ENCODE results near the gene GLT6D1. TPM values are rescaled to one million over a fixed set of nuclear protein-coding genes. Genes with fewer than 3 reads are reported as not detected.
A peak's percentile ranks its signal among the peaks of the same experiment; 100 is the strongest.
"Not testable (repeated sequence)": the region's sequence is repeated elsewhere in the genome, so short reads cannot be mapped to it uniquely, and the experiment has no call there.

The GLT6D1 gene
- total RNA-seq, 5 donors from 2014 or later (not counting 1 experiment from before 2014, with no cell fraction given), result not detected

DNA sequence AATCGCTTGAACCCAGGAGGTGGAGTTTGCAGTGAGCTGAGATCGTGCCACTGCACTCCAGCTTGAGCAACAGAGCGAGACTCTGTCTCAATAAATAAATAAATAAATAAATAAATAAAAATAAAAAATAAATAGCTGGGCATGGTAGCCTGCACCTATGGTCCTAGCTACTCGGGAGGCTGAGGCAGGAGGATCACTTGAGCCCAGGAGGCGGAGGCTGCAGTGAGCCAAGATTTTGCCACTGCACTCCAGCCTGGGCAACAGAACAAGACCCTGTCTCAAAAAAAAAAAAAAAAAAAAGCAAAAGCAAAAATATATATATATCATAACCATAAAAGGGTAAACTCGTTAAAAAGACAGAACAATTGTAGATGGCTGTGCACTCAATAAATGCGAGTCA, 33.4 kb upstream of the GLT6D1 start:
- CTCF ChIA-PET, result interaction anchor here in 1 of 2 donors (0.7 kb wide), 1 partner anchor 616 kb away, joined by 3 read pairs; no protein-coding TSS in a partner anchor
- not testable (repeated sequence) for H3K36me3 Mint-ChIP-seq

DNA sequence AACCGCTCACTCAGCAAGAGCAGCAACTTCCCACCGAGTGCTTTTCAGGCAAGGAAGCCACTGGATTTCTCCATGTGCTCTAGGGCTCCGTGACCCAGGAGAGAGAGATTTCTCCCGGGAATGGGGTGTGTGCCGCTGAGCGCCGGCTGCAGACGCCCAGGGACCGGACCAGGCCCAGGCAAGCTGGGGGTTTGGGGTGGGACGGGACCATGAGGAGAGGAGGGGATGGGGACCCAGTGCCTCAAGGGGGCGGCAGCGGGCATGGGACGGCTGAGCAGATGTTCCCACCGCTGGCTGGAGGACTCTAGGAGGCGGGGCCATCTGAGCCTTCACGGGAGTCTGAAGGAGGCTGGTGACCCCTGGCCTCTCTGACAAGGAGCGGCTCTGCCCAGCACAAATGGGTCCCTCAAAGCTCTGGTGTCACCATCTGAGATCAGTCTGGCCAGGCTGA, 32.3 kb upstream of the GLT6D1 start:
- DNase-seq, result no peak
- WGBS (ENCODE audit: insufficient coverage), result 63% methylated on average over 14 of the region's 17 CpGs
- H3K36me3 ChIP-seq (ENCODE audit: control insufficient read depth in 2 of 2, extremely low read depth in 1 of 2, insufficient read depth in 1 of 2, low read length in 1 of 2), result no peaks in the 10 kb centered on the region
- no peak overlapping the region for H3K27ac ChIP-seq (ENCODE audit: low read length)
- H3K27me3 Mint-ChIP-seq, result peaks cover 0 to 6% of the 10 kb centered on the region in 2 donors
- H3K9me3 ChIP-seq, result no peaks in the 10 kb centered on the region
- ATAC-seq (replicated peaks in 1 of 4), result no peak
- H3K4me3 ChIP-seq (ENCODE audit: control insufficient read depth in 1 of 2, extremely low read depth in 1 of 2, low read length in 1 of 2), result no peak overlapping the region
- H3K4me1 Mint-ChIP-seq, result no peaks in the 10 kb centered on the region
- H3K27me3 ChIP-seq (replicated peaks in 1 of 2; ENCODE audit: control insufficient read depth in 2 of 2, extremely low read depth in 1 of 2, insufficient read depth in 2 of 2, low read length in 1 of 2), result peaks cover 0 to 19% of the 10 kb centered on the region in 2 experiments
- POLR2A ChIA-PET, result no interaction called here
- no peaks in the 10 kb centered on the region for H3K4me1 ChIP-seq (ENCODE audit: control insufficient read depth in 1 of 2, extremely low read depth in 1 of 2, insufficient read depth in 2 of 2, low read length in 2 of 2)
- CTCF ChIA-PET, result no interaction called here
- no peak overlapping the region for H3K27ac Mint-ChIP-seq
- H3K36me3 Mint-ChIP-seq, result no peaks in the 10 kb centered on the region
- no peaks in the 10 kb centered on the region for H3K9me3 Mint-ChIP-seq
- H3K4me3 Mint-ChIP-seq, result no peak overlapping the region

More for the DNA sequence above, 33.4 kb upstream of the GLT6D1 start:
- H3K36me3 ChIP-seq (ENCODE audit: control insufficient read depth in 2 of 2, extremely low read depth in 1 of 2, insufficient read depth in 1 of 2, low read length in 1 of 2); H3K27ac ChIP-seq (ENCODE audit: low read length); H3K4me1 ChIP-seq (ENCODE audit: control insufficient read depth in 1 of 2, extremely low read depth in 1 of 2, insufficient read depth in 2 of 2, low read length in 2 of 2); H3K27ac Mint-ChIP-seq; H3K4me1 Mint-ChIP-seq; DNase-seq; H3K27me3 Mint-ChIP-seq; H3K4me3 Mint-ChIP-seq; H3K9me3 Mint-ChIP-seq; H3K4me3 ChIP-seq (ENCODE audit: control insufficient read depth in 1 of 2, extremely low read depth in 1 of 2, low read length in 1 of 2); H3K9me3 ChIP-seq; ATAC-seq (replicated peaks in 1 of 4): not testable (repeated sequence)
- WGBS (ENCODE audit: insufficient coverage), result no CpG with 5 or more reads among the region's 7 CpGs
- peaks cover 0 to 15% of the 10 kb centered on the region in 2 experiments for H3K27me3 ChIP-seq (replicated peaks in 1 of 2; ENCODE audit: control insufficient read depth in 2 of 2, extremely low read depth in 1 of 2, insufficient read depth in 2 of 2, low read length in 1 of 2)
- POLR2A ChIA-PET, result interaction anchor here in 1 of 2 donors (0.7 kb wide), 1 partner anchor 105 kb away, joined by 6 read pairs; no protein-coding TSS in a partner anchor

DNA sequence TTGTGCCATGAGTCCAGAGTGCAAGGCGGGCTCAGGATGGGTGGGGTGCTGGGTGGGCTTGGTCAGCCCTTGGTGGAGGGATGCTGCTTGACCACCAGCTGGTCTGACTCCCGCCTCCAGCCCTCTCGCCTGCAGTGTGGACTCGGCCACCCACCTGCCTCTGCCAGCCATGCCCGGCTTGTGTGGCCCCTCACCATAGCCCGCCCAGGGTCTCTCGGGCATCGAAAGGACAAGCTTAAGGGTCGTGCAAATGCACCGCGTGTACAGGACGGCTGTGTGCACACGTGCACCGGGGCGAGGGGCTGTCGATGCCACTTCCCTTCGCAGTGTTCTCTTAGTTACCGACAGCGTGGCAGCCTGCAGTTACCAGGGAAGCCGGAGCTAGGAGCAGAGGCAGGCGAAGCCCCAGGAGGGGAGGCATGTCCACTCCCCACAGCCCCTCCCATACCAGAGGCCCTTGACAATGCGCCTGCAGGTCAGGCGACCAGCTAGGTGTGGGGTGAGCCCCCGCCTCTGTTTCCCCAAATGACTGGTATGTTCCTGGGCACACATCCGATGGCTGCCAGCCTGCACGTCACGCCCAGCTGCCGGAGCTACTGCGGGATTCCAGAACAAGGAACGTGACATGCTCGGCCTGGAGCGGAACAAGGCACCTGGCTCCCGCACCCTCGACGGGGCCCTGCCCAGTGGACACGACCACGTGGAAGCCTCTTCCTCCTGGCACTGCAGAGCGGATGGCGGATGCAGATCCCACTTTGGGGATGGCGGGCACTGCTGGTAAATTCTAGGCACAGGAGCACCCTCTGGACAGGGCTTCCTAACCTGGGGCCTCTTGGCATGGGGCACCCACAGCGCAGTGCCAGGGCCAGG, 31.6 kb upstream of the GLT6D1 start:
- DNase-seq, result peak in 1 of 35 experiments; percentile 1
- Histone ChIP-seq H3K4me3 (ENCODE audit: control insufficient read depth in 1 of 2, extremely low read depth in 1 of 2, low read length in 1 of 2) (no peak overlapping the region), H3K27ac (ENCODE audit: low read length) (no peak overlapping the region), H3K36me3 (ENCODE audit: control insufficient read depth in 2 of 2, extremely low read depth in 1 of 2, insufficient read depth in 1 of 2, low read length in 1 of 2) (no peaks in the 10 kb centered on the region), H3K27me3 (replicated peaks in 1 of 2; ENCODE audit: control insufficient read depth in 2 of 2, extremely low read depth in 1 of 2, insufficient read depth in 2 of 2, low read length in 1 of 2) (peaks cover 0 to 19% of the 10 kb centered on the region in 2 experiments), H3K9me3 (no peaks in the 10 kb centered on the region), H3K4me1 (ENCODE audit: control insufficient read depth in 1 of 2, extremely low read depth in 1 of 2, insufficient read depth in 2 of 2, low read length in 2 of 2) (no peaks in the 10 kb centered on the region)
- Mint-ChIP-seq H3K4me3 (no peak overlapping the region), H3K4me1 (no peaks in the 10 kb centered on the region), H3K36me3 (no peaks in the 10 kb centered on the region), H3K27ac (no peak overlapping the region), H3K9me3 (no peaks in the 10 kb centered on the region), H3K27me3 (peaks cover 0 to 6% of the 10 kb centered on the region in 2 donors)
- ChIA-PET CTCF (no interaction called here), POLR2A (no interaction called here)
- WGBS (ENCODE audit: insufficient coverage), result 88% methylated on average over 39 of the region's 41 CpGs
- no peak for ATAC-seq (replicated peaks in 1 of 4)

DNA sequence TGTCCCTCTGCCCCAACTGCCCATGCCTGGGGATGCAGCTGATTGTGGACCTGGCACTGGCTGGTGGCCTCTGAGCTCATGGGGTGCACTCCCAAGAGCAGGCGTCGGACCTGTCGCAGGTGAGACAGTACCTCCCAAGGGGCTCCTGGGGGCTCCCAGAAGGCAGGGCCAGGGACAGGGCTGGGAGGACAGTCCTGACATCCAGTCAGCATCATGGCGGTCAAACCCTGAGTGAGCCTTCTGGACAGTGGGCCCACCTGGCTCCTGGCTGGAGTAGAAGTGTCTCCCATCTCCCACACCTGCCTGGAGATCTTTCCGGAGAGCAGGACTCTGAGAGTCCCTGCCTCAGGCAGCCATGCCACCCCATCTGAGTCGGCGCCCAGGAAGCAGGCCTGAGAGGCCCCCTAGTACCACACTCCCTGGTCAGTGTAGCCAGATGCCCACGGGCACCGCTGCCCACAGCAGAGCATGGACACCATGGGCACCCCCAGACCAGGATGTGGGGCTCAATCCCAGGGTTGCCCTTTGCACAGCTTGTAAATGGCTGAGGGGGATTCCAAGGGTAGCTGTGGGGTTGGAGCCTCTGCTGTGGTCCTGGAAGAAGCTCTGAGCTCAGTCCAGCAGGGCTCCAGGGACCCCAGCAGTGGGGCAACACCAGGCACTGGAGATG, 30.4 kb upstream of the GLT6D1 start:
- Histone ChIP-seq H3K4me1 (ENCODE audit: control insufficient read depth in 1 of 2, extremely low read depth in 1 of 2, insufficient read depth in 2 of 2, low read length in 2 of 2) (no peaks in the 10 kb centered on the region), H3K9me3 (no peaks in the 10 kb centered on the region), H3K36me3 (ENCODE audit: control insufficient read depth in 2 of 2, extremely low read depth in 1 of 2, insufficient read depth in 1 of 2, low read length in 1 of 2) (no peaks in the 10 kb centered on the region), H3K27me3 (replicated peaks in 1 of 2; ENCODE audit: control insufficient read depth in 2 of 2, extremely low read depth in 1 of 2, insufficient read depth in 2 of 2, low read length in 1 of 2) (peaks cover 0 to 26% of the 10 kb centered on the region in 2 experiments), H3K27ac (ENCODE audit: low read length) (no peak overlapping the region), H3K4me3 (ENCODE audit: control insufficient read depth in 1 of 2, extremely low read depth in 1 of 2, low read length in 1 of 2) (no peak overlapping the region)
- no peak for ATAC-seq (replicated peaks in 1 of 4)
- Mint-ChIP-seq H3K4me1 (no peaks in the 10 kb centered on the region), H3K27me3 (peaks cover 0 to 8% of the 10 kb centered on the region in 2 donors), H3K27ac (no peak overlapping the region), H3K9me3 (no peaks in the 10 kb centered on the region), H3K4me3 (no peak overlapping the region), H3K36me3 (no peaks in the 10 kb centered on the region)
- ChIA-PET CTCF (no interaction called here), POLR2A (no interaction called here)
- DNase-seq, result no peak
- WGBS (ENCODE audit: insufficient coverage), result 88% methylated on average over 9 of the region's 9 CpGs

DNA sequence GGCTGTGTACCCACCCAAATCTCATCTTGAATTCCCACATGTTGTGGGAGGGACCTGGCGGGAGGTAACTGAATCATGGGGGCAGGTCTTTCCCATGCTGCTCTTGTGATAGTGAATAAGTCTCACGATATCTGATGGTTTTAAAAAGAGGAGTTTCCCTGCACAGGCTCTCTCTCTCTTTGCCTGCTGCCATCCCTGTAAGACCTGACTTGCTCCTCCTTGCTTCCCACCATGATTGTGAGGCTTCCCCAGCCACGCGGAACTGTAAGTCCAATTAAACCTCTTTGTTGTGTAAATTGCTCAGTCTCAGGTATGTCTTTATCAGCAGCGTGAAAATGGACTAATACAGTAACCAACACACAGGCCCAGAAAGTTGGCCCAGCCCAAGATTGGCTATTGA, 29.7 kb upstream of the GLT6D1 start:
- POLR2A ChIA-PET; H3K4me3 ChIP-seq (ENCODE audit: control insufficient read depth in 1 of 2, extremely low read depth in 1 of 2, low read length in 1 of 2); H3K27me3 Mint-ChIP-seq; H3K27ac ChIP-seq (ENCODE audit: low read length); H3K4me1 Mint-ChIP-seq; DNase-seq; H3K9me3 ChIP-seq; H3K9me3 Mint-ChIP-seq; H3K36me3 ChIP-seq (ENCODE audit: control insufficient read depth in 2 of 2, extremely low read depth in 1 of 2, insufficient read depth in 1 of 2, low read length in 1 of 2); H3K36me3 Mint-ChIP-seq; H3K27ac Mint-ChIP-seq; H3K4me1 ChIP-seq (ENCODE audit: control insufficient read depth in 1 of 2, extremely low read depth in 1 of 2, insufficient read depth in 2 of 2, low read length in 2 of 2); CTCF ChIA-PET; H3K4me3 Mint-ChIP-seq; ATAC-seq (replicated peaks in 1 of 4): not testable (repeated sequence)
- H3K27me3 ChIP-seq (replicated peaks in 1 of 2; ENCODE audit: control insufficient read depth in 2 of 2, extremely low read depth in 1 of 2, insufficient read depth in 2 of 2, low read length in 1 of 2), result peaks cover 0 to 26% of the 10 kb centered on the region in 2 experiments
- 80% methylated on average over 1 of the region's 5 CpGs for WGBS (ENCODE audit: insufficient coverage)

DNA sequence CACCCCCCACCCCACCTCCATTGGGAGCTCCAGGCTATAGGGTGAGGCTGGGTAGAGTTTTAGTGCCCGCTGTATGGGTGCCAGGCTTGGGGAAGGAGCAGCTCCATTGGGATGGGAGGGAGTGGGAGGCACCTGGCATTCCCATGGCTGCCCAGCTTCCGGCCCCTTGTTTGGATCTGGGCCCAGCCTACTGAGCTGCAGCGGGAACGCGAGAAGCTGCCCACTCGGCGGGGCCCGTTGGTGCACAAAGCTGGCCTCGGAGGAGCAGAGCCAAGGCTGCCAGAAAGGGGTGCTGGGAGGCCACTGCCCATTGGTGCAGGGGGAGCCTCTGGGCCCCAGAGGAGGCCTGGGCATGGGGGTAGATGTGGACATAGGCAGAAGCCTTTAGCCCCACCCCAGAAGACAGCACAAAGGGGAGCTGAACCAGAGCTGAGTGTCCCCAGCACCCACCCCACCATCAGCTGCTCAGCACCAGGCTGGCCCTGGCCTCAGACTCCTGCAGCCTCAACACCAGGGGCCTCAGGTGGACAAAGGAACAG, 28.2 kb upstream of the GLT6D1 start:
- 85% methylated on average over 6 of the region's 9 CpGs for WGBS (ENCODE audit: insufficient coverage)
- ATAC-seq (replicated peaks in 1 of 4) (no peak), DNase-seq (no peak)
- Mint-ChIP-seq H3K9me3 (no peaks in the 10 kb centered on the region), H3K36me3 (no peaks in the 10 kb centered on the region), H3K4me1 (no peaks in the 10 kb centered on the region), H3K27ac (no peak overlapping the region), H3K4me3 (no peak overlapping the region), H3K27me3 (peaks cover 0 to 8% of the 10 kb centered on the region in 2 donors)
- Histone ChIP-seq H3K4me1 (ENCODE audit: control insufficient read depth in 1 of 2, extremely low read depth in 1 of 2, insufficient read depth in 2 of 2, low read length in 2 of 2) (no peaks in the 10 kb centered on the region), H3K4me3 (ENCODE audit: control insufficient read depth in 1 of 2, extremely low read depth in 1 of 2, low read length in 1 of 2) (no peak overlapping the region), H3K36me3 (ENCODE audit: control insufficient read depth in 2 of 2, extremely low read depth in 1 of 2, insufficient read depth in 1 of 2, low read length in 1 of 2) (no peaks in the 10 kb centered on the region), H3K27me3 (replicated peaks in 1 of 2; ENCODE audit: control insufficient read depth in 2 of 2, extremely low read depth in 1 of 2, insufficient read depth in 2 of 2, low read length in 1 of 2) (peaks cover 0 to 32% of the 10 kb centered on the region in 2 experiments), H3K27ac (ENCODE audit: low read length) (no peak overlapping the region), H3K9me3 (no peaks in the 10 kb centered on the region)
- ChIA-PET POLR2A (no interaction called here), CTCF (no interaction called here)
